Psoas muscle (tissue), 8 donors: ENCODE measurements around the gene STEAP3. TPM values are rescaled to one million over a fixed set of nuclear protein-coding genes. Genes with fewer than 3 reads are reported as not detected.
A peak's percentile ranks its signal among the peaks of the same experiment; 100 is the strongest.
"Not testable (repeated sequence)": the region's sequence is repeated elsewhere in the genome, so short reads cannot be mapped to it uniquely, and the experiment has no call there.

Source experiments
- ATAC-seq, 4 donors: fragments of 200-7000 bp; cut with Tn5 transposase; one replicate each; pipeline ENCODE4 v1.9.1; 2020; ENCODE audit warnings: moderate library complexity in 3 of 4, mild to moderate bottlenecking in 2 of 4
- DNase-seq, 2 donors: peaks; one replicate each; pipeline ENCODE4 v3.0.0-alpha.2; 2020
- H3K27ac ChIP-seq: fragments of 200-600 bp; one replicate; pipeline ENCODE4 v1.8.0; 2022
- H3K27me3 ChIP-seq, 3 donors: fragments of 200-600 bp in 1 of 3; one replicate each; pipeline versions ENCODE4 v1.6.1 to v1.8.0; 2013 to 2022; ENCODE audit warnings: low read length in 2 of 3, mild to moderate bottlenecking in 2 of 3, moderate library complexity in 1 of 3; ENCODE audit not compliant: insufficient read depth in 3 of 3
- H3K36me3 ChIP-seq, 2 donors: fragments of 200-600 bp in 1 of 2; one replicate each; pipeline versions ENCODE4 v1.6.1 to v1.8.0; 2013 to 2022; ENCODE audit warnings: low read depth in 1 of 2, mild to moderate bottlenecking in 1 of 2, moderate library complexity in 1 of 2; ENCODE audit not compliant: insufficient read depth in 1 of 2
- H3K4me1 ChIP-seq: fragments of 200-600 bp; one replicate; pipeline ENCODE4 v1.8.0; 2022
- H3K4me3 ChIP-seq: fragments of 200-600 bp; one replicate; pipeline ENCODE4 v1.8.0; 2022; ENCODE audit warnings: mild to moderate bottlenecking
- H3K9me3 ChIP-seq: fragments of 200-600 bp; one replicate; pipeline ENCODE4 v1.8.0; 2022
- WGBS, 3 donors: extraction: QIAGEN DNeasy Blood & Tissue Kit; methylation state at CpG; one replicate each; pipeline versions ENCODE4 v1.1.6 to v1.1.7; 2013; 5-methylcytosine and 5-hydroxymethylcytosine counted together
- intact Hi-C, 2 donors: fragments of 100-400 bp; cut with DNase I; formaldehyde crosslinking; loops; one replicate each; pipeline versions ENCODE4 v1.11.0 to v1.14.2; 2022
- polyA plus RNA-seq, 3 donors: library from polyadenylated mRNA; stranded (reverse); fragments of 200-250 nt; gene quantifications; one replicate each; pipeline ENCODE4 v1.2.3, GENCODE V29; 2013
- total RNA-seq, 4 donors: library from RNA; stranded (reverse); fragmentation: NEBNext Ultra II Directional in 2 of 4; extraction: Animal tissue kit (Norgen Biotek cat#: 25700) in 2 of 4; gene quantifications; one replicate each; pipeline versions ENCODE4 v1.2.1 to v1.2.4, GENCODE V29; 2021 to 2023
- TF ChIP-seq, protein P1 (sequence below): fragments of 200-600 bp; IDR thresholded peaks from one replicate; pipeline ENCODE4 v1.8.0; 2022; ENCODE audit warnings: antibody characterized with exemption
- donor health status: healthy with polysubstance abuse.
- donor health status: DM: no; HTN: no; CAD: no; lungs with moderate emphysema.
- donor health status: Bipolar disorder and iron deficiency.
- donor health status: healthy.
- donor health status: DM: yes; HTN: yes; CAD: no.
- donor health status: DM: no; HTN: no; CAD: no.
- donor health status: DM: no; HTN: no; CAD: no.
- donor health status: DM: yes; HTN: yes; CAD: no.

STEAP3 gene
- total and polyA plus RNA-seq, 7 donors: 8.6 to 47.4 (median 15.7) TPM

DNA sequence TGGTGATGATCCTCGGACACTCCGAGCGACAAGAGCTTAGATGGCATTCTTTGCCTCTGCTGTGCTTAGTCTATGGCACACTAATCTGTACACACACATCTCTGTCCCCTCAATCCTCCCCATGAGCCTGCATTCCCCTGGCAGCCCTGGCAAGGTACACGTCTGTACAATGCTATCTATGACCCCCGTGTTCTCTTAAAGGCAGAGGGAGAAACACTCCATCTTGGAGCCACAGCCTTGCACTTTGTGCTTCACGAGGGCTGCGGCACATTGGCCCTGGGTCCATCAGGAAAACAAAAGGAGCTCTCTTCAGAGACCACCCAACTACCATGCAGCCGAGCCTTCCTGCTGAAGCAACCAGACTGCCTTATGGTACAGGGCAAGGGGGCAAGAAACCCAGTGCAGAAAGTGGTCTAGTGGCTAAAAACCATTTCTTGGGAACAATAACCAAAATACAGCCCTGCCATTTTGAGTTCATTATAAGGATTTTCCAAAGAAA is 42.5 kb downstream of the STEAP3 start:
- no peak overlapping the region for H3K27ac ChIP-seq
- peaks cover 3% of the 10 kb centered on the region for H3K9me3 ChIP-seq
- H3K27me3 ChIP-seq: no peaks in the 10 kb centered on the region
- no peak overlapping the region for H3K4me3 ChIP-seq
- peaks cover 0 to 37% of the 10 kb centered on the region in 2 donors for H3K36me3 ChIP-seq
- TF ChIP-seq, protein P1, sequence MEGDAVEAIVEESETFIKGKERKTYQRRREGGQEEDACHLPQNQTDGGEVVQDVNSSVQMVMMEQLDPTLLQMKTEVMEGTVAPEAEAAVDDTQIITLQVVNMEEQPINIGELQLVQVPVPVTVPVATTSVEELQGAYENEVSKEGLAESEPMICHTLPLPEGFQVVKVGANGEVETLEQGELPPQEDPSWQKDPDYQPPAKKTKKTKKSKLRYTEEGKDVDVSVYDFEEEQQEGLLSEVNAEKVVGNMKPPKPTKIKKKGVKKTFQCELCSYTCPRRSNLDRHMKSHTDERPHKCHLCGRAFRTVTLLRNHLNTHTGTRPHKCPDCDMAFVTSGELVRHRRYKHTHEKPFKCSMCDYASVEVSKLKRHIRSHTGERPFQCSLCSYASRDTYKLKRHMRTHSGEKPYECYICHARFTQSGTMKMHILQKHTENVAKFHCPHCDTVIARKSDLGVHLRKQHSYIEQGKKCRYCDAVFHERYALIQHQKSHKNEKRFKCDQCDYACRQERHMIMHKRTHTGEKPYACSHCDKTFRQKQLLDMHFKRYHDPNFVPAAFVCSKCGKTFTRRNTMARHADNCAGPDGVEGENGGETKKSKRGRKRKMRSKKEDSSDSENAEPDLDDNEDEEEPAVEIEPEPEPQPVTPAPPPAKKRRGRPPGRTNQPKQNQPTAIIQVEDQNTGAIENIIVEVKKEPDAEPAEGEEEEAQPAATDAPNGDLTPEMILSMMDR: no peak
- peaks cover 5% of the 10 kb centered on the region for H3K4me1 ChIP-seq
- WGBS, 3 donors: 89 to 92% (median 91%) methylated on average over 8 of the region's 8 CpGs
- DNase-seq: no peak
- ATAC-seq: no peak
- intact Hi-C loops: loop anchor here (5.0 to 10.0 kb wide), 2 partner anchors 44 to 251 kb away; partner anchors contain the start of gene STEAP3 (in 1 of the 2)

DNA sequence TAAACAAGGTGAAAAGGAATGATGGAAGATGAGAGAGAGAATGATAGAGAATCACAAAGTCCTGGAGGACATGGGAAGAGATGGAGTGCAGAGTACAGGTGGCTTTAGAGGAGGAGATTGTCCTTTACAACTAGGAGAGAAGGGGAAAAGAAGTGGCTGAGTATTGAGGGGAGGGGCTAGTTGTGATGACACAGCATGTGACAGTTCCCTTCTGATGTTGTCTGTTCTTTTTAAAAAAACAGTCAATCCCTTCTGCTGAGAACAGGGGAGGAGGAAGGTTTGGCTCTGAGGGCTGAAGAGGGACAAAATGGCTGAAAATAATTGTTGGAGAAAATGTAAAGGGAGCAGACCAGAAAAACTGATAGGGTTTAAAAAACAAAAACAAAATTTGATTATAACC is 44.0 kb downstream of the STEAP3 start:
- Histone ChIP-seq H3K36me3 (peaks cover 0 to 27% of the 10 kb centered on the region in 2 donors), H3K4me3 (no peak overlapping the region), H3K4me1 (peaks cover 5% of the 10 kb centered on the region), H3K27me3 (no peaks in the 10 kb centered on the region), H3K27ac (no peak overlapping the region), H3K9me3 (peaks cover 3% of the 10 kb centered on the region)
- no peak for DNase-seq
- intact Hi-C loops: loop anchor here (5.0 to 10.0 kb wide), 2 partner anchors 45 to 253 kb away; partner anchors contain the start of gene STEAP3 (in 1 of the 2)
- ATAC-seq: no peak
- TF ChIP-seq, protein P1: no peak

DNA sequence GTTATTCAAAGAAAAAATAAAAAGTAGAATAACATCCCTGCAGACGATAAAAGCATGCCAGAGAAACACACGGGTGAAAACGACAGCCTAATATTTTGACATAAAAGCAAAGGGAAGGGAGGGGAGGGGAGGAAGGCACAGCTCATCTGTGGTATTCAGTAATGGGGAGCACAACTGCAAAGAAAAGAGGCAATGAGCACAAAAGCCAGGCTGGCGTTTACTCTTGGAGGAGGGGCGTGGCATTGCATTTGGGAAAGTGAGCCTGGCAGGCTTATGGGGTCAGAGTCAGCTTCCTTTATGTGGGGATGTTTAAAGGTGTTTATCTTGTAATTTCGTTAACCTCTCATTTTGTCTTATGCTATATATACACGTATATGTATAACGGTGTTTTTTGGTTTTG is 53.2 kb downstream of the STEAP3 start:
- intact Hi-C loops: no loop called here
- Histone ChIP-seq H3K4me3 (no peak overlapping the region), H3K27ac (no peak overlapping the region), H3K9me3 (no peaks in the 10 kb centered on the region), H3K36me3 (no peaks in the 10 kb centered on the region), H3K27me3 (no peaks in the 10 kb centered on the region), H3K4me1 (no peaks in the 10 kb centered on the region)
- TF ChIP-seq, protein P1: no peak
- 63 to 66% (median 64%) methylated on average over 8 of the region's 8 CpGs for WGBS, 3 donors
- no peak for ATAC-seq
- no peak for DNase-seq

GRCh38 chr2:119278385-119278784 is 54.8 kb downstream of the STEAP3 start:
- H3K4me3 ChIP-seq, ATAC-seq, DNase-seq, H3K36me3 ChIP-seq, H3K4me1 ChIP-seq, intact Hi-C loops, H3K27me3 ChIP-seq, H3K27ac ChIP-seq, H3K9me3 ChIP-seq: not testable (repeated sequence)
- WGBS, 3 donors: 79 to 88% (median 88%) methylated on average over 2 of the region's 2 CpGs

DNA sequence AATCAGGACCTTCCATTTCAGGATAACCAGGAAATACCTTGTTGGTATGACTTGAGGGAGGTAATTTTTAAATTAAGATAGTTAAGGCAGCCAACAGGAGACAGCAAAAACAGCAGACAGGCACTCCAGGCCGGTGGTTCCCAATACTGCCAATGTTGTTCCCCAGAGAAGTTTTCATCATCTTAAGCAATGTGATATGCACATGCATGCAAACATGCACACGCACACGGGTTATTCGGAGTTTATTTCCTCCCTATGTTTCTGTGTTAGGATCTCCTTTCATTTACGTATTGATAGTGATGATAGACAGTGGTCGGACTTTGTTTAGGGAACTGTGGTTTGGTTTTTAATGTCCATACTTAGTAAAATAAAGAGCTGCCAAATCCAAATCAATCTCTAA is 55.3 kb downstream of the STEAP3 start:
- Histone ChIP-seq H3K4me3 (no peak overlapping the region), H3K4me1 (peaks cover 9% of the 10 kb centered on the region), H3K9me3 (no peaks in the 10 kb centered on the region), H3K27me3 (no peaks in the 10 kb centered on the region), H3K36me3 (no peaks in the 10 kb centered on the region), H3K27ac (peak overlapping the region; percentile 14)
- intact Hi-C loops: no loop called here
- ATAC-seq: no peak
- WGBS, 3 donors: 49 to 75% (median 52%) methylated on average over 6 of the region's 6 CpGs
- DNase-seq: no peak
- TF ChIP-seq, protein P1: no peak
